ENCODE data around the gene LCK. TPM values are rescaled to one million over a fixed set of nuclear protein-coding genes. Genes with fewer than 3 reads are reported as not detected.

Gene LCK
- total RNA-seq, 2 experiments from 2014 or later, result 289 to 292 TPM

- no peaks in the 10 kb centered on the region for H3K27me3 Mint-ChIP-seq
- H3K36me3 Mint-ChIP-seq (ENCODE audit: low read depth), result peaks cover 53% of the 10 kb centered on the region
- peak overlapping the region; percentile 86 for H3K27ac Mint-ChIP-seq
- ChIA-PET POLR2A (interaction anchor here (1.9 to 9.1 kb wide), 2 partner anchors 18 to 21 kb away, joined by 6 to 93 read pairs; partner anchors contain the start of gene LCK), CTCF (interaction anchor here (1.0 kb wide), 2 partner anchors 12 to 18 kb away, joined by 3 to 5 read pairs; partner anchors contain the start of gene LCK)
- no peaks in the 10 kb centered on the region for H3K9me3 Mint-ChIP-seq
- no peak overlapping the region for H3K4me3 Mint-ChIP-seq
- ATAC-seq (no peak), DNase-seq (no peak)
- intact Hi-C loops (cut with micrococcal nuclease), result no loop called here
- peaks cover 62% of the 10 kb centered on the region for H3K4me1 Mint-ChIP-seq (ENCODE audit: low read depth)
- TF ChIP-seq CTCF (IDR thresholded peaks at IDR 0.05), result no peak
Measured at GRCh38 chr1:32269744-32270143, 18.7 kb downstream of the LCK start.

- TF ChIP-seq CTCF (IDR thresholded peaks at IDR 0.05), result no peak
- H3K27me3 Mint-ChIP-seq, result no peaks in the 10 kb centered on the region
- H3K4me3 Mint-ChIP-seq, result peak overlapping the region; percentile 68
- intact Hi-C loops (cut with micrococcal nuclease), result no loop called here
- DNase-seq, result peak; percentile 55
- peaks cover 56% of the 10 kb centered on the region for H3K4me1 Mint-ChIP-seq (ENCODE audit: low read depth)
- peak; percentile 21 for ATAC-seq
- no peaks in the 10 kb centered on the region for H3K9me3 Mint-ChIP-seq
- peak overlapping the region; percentile 89 for H3K27ac Mint-ChIP-seq
- ChIA-PET CTCF (interaction anchor here (0.9 to 1.9 kb wide), 2 partner anchors 24 kb away, joined by 3 to 6 read pairs; no protein-coding TSS in a partner anchor), POLR2A (interaction anchor here (1.0 to 9.1 kb wide), 9 partner anchors 10 to 63 kb away, joined by 4 to 93 read pairs (median 8); partner anchors contain the start of genes LCK and MARCKSL1)
- peaks cover 59% of the 10 kb centered on the region for H3K36me3 Mint-ChIP-seq (ENCODE audit: low read depth)
Measured at GRCh38 chr1:32272557-32273390, 21.7 kb downstream of the LCK start.

- no peaks in the 10 kb centered on the region for H3K9me3 Mint-ChIP-seq
- intact Hi-C loops (cut with micrococcal nuclease), result no loop called here
- POLR2A ChIA-PET, result interaction anchor here (0.8 to 2.7 kb wide), 10 partner anchors 10 to 62 kb away, joined by 3 to 17 read pairs (median 6); partner anchors contain the start of genes HDAC1, LCK and MARCKSL1
- TF ChIP-seq CTCF (IDR thresholded peaks at IDR 0.05), result no peak
- peak overlapping the region; percentile 68 for H3K4me3 Mint-ChIP-seq
- peaks cover 58% of the 10 kb centered on the region for H3K4me1 Mint-ChIP-seq (ENCODE audit: low read depth)
- no peaks in the 10 kb centered on the region for H3K27me3 Mint-ChIP-seq
- H3K36me3 Mint-ChIP-seq (ENCODE audit: low read depth), result peaks cover 65% of the 10 kb centered on the region
- ATAC-seq (peak; percentile 93), DNase-seq (peak; percentile 95)
- CTCF ChIA-PET, result interaction anchor here (0.9 to 1.6 kb wide), 2 partner anchors 9 to 25 kb away, joined by 3 to 4 read pairs; no protein-coding TSS in a partner anchor
- peak overlapping the region; percentile 89 for H3K27ac Mint-ChIP-seq
Measured at GRCh38 chr1:32273391-32274208, 22.5 kb downstream of the LCK start.

- no peak for TF ChIP-seq CTCF (IDR thresholded peaks at IDR 0.05)
- POLR2A ChIA-PET, result interaction anchor here (0.8 to 2.7 kb wide), 12 partner anchors 9 to 61 kb away, joined by 3 to 17 read pairs (median 5); partner anchors contain the start of genes HDAC1, LCK and MARCKSL1
- no peaks in the 10 kb centered on the region for H3K9me3 Mint-ChIP-seq
Measured at GRCh38 chr1:32274646-32275340, 23.7 kb downstream of the LCK start.

More at GRCh38 chr1:32274646-32275340, 23.7 kb downstream of the LCK start:
- Mint-ChIP-seq H3K4me3 (peak overlapping the region; percentile 68), H3K27ac (peak overlapping the region; percentile 89), H3K27me3 (no peaks in the 10 kb centered on the region), H3K4me1 (ENCODE audit: low read depth) (peaks cover 55% of the 10 kb centered on the region), H3K36me3 (ENCODE audit: low read depth) (peaks cover 73% of the 10 kb centered on the region)
- DNase-seq (no peak), ATAC-seq (no peak)
- CTCF ChIA-PET, result interaction anchor here (0.7 to 1.6 kb wide), 3 partner anchors 10 to 59 kb away, joined by 3 to 4 read pairs (median 3); no protein-coding TSS in a partner anchor
- intact Hi-C loops (cut with micrococcal nuclease), result no loop called here
